A673 (cell line): ENCODE measurements around the gene KCNQ1. TPM values are rescaled to one million over a fixed set of nuclear protein-coding genes. Genes with fewer than 3 reads are reported as not detected.

Source experiments
- BruUV-seq: library from RNA; stranded (reverse); fragments of 400-500 nt; replicated peaks from 2 replicates; lab custom pipeline; 2021; lab: Mats Ljungman, UMichigan
- CTCF ChIA-PET: fragments of 300-600 bp; sonication (Branson Sonifier 250); formaldehyde crosslinking; loops from one replicate; lab custom pipeline; 2022; ENCODE audit warnings: antibody characterized with exemption; lab: Charles Lee
- POLR2A ChIA-PET: fragments of 300-600 bp; sonication (Branson Sonifier 250); formaldehyde crosslinking; loops from one replicate; lab custom pipeline; 2022; ENCODE audit warnings: antibody characterized with exemption; ENCODE audit not compliant: low non-redundant PET; lab: Charles Lee
- DNase-seq: peaks from one replicate; pipeline ENCODE4 v3.0.0-alpha.2; 2015; ENCODE audit warnings: low spot score
- H3K27ac ChIP-seq: fragments of 200-600 bp; sonication (generic); 2 replicates; pipeline ENCODE4 v1.5.1; 2016; ENCODE audit warnings: mixed run types, low read depth, mild to moderate bottlenecking, mixed read lengths, antibody characterized with exemption, low read length; ENCODE audit not compliant: poor library complexity, severe bottlenecking
- H3K27me3 ChIP-seq: fragments of 200-600 bp; sonication (generic); replicated peaks from 2 replicates; pipeline ENCODE4 v1.6.1; 2017; ENCODE audit warnings: mixed run types, low read depth, mild to moderate bottlenecking, mixed read lengths, antibody characterized with exemption, low read length; ENCODE audit not compliant: insufficient read depth, poor library complexity
- H3K36me3 ChIP-seq: fragments of 200-600 bp; sonication (generic); 2 replicates; pipeline ENCODE4 v1.6.1; 2016; ENCODE audit warnings: mixed run types, mild to moderate bottlenecking, mixed read lengths, antibody characterized with exemption, low read length; ENCODE audit not compliant: insufficient read depth, poor library complexity, severe bottlenecking
- H3K4me1 ChIP-seq: fragments of 200-600 bp; sonication (generic); 2 replicates; pipeline ENCODE4 v1.6.1; 2017; ENCODE audit warnings: mixed run types, mild to moderate bottlenecking, mixed read lengths, antibody characterized with exemption, low read length; ENCODE audit not compliant: insufficient read depth, poor library complexity, severe bottlenecking
- H3K4me3 ChIP-seq: fragments of 200-600 bp; sonication (generic); 2 replicates; pipeline ENCODE4 v1.5.1; 2016; ENCODE audit warnings: low read depth, mixed run types, mild to moderate bottlenecking, mixed read lengths, low read length; ENCODE audit not compliant: poor library complexity, severe bottlenecking
- H3K9me3 ChIP-seq: fragments of 200-600 bp; sonication (generic); 2 replicates; pipeline ENCODE4 v1.6.1; 2016; ENCODE audit warnings: mixed run types, low read depth, mild to moderate bottlenecking, mixed read lengths, antibody characterized with exemption, low read length; ENCODE audit not compliant: poor library complexity, severe bottlenecking
- CTCF ChIP-seq: fragments of 300-800, 200-600 bp; sonication (generic); conservative IDR thresholded peaks from 2 replicates; pipeline ENCODE4 v1.5.1; 2017; ENCODE audit warnings: low read depth, mild to moderate bottlenecking, antibody characterized with exemption, low read length, moderate library complexity, mixed read lengths
- EZH2 ChIP-seq: fragments of 200-600 bp; sonication (generic); IDR thresholded peaks from 2 replicates; pipeline ENCODE4 v1.6.1; 2017; ENCODE audit warnings: borderline replicate concordance, low read depth, mild to moderate bottlenecking, mixed read lengths, antibody characterized with exemption, low read length; ENCODE audit not compliant: poor library complexity, severe bottlenecking
- intact Hi-C: fragments of 100-400 bp; cut with micrococcal nuclease; formaldehyde crosslinking; loops from one replicate; pipeline ENCODE4 v1.10.0; 2022; ENCODE audit not compliant: unreplicated experiment
- total RNA-seq: library from RNA; stranded (reverse); gene quantifications from 2 replicates; pipeline ENCODE4 v1.2.3, GENCODE V29; 2021

Gene KCNQ1
- total RNA-seq, 1 experiment from 2014 or later = not detected

GRCh38 chr11:2587132-2587930, 142.5 kb downstream of the KCNQ1 start:
- DNase-seq = no peak
- POLR2A ChIA-PET = no interaction called here
- Histone ChIP-seq H3K9me3 (no peaks in the 10 kb centered on the region), H3K4me3 (no peak overlapping the region), H3K4me1 (no peaks in the 10 kb centered on the region), H3K27me3 (no peaks in the 10 kb centered on the region), H3K36me3 (no peaks in the 10 kb centered on the region), H3K27ac (no peak overlapping the region)
- intact Hi-C loops = no loop called here
- CTCF ChIA-PET = no interaction called here
- TF ChIP-seq EZH2 = no peak
- TF ChIP-seq CTCF = no peak
- no TSS peak for BruUV-seq

DNA sequence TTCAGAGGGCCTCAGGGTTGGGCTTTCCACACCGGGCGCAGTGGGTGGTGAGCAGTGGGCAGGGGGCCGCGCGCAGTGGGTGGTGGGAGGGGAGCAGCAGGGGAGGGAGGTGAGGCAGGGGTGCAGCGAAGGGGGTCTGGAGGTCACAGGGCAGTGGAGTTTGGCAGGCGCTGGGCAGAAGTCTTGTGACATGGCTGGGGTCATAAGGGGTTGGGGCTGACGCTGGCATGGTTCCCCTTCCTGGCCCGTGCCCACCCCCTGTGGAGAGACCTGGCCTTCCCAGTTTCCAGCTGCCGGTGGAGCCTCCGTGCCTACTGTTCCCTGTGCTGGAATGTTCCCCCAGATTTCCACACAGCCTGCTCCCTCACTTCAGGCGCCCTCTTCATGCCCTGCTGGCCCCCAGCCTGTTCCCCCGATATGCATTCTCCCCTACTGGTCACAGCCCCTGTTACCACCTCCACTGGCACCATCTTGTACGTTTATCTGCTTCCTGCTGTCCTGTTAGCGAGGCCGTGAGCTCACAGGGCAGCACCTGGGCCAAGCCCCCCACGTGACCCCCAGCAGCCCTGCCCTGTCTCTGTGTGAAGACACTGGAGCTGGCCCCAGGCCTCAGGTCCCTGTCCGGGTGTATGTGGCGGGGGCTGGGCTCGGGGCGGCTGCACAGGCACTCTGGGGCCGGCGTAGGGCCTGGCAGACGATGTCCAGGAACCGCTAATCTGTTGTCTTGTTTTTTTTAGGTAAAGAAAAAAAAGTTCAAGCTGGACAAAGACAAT, 143.4 kb downstream of the KCNQ1 start:
- POLR2A ChIA-PET = no interaction called here
- H3K27ac ChIP-seq = no peak overlapping the region
- no peak overlapping the region for H3K4me3 ChIP-seq
- CTCF ChIA-PET = no interaction called here
- no peak for TF ChIP-seq CTCF
- TF ChIP-seq EZH2 = no peak
- H3K36me3 ChIP-seq = no peaks in the 10 kb centered on the region
- no peak for DNase-seq
- H3K9me3 ChIP-seq = no peaks in the 10 kb centered on the region
- no peaks in the 10 kb centered on the region for H3K27me3 ChIP-seq
- H3K4me1 ChIP-seq = no peaks in the 10 kb centered on the region
- intact Hi-C loops = no loop called here
- no TSS peak for BruUV-seq

DNA sequence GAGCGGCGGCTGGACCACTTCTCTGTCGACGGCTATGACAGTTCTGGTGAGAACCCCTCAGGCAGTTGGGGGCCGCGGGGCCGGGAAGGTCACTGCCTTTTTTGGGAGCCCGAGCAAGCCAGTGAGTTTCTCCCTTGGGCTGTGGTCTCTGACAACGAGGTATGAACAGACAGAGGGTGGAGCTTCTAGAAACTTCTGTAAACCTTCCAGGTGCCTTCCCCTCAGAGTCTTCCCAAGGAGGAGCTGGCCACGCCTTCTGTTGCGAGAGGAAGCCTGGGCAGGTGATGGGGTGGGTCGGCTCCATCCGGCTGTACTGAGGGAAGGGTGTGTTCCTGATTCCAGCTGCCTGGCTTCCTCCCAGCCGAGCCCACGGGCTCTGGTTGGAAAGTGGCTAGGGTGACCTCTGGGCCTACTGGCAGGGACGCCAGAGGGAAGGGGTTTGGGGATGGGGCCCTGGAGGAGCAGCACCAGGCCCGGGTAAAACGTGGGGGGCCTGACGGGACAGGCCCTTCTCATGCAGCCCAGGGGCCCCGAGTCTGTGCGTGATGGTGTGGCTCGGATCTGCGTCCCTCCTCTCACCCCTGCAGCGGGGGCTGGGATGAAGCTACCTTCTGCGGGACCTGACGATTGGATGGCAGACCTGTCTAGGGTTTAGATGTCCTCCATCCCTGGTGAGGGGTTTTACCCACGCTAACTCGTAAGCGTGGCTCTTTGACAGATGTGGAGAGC, 144.2 kb downstream of the KCNQ1 start:
- H3K27me3 ChIP-seq = no peaks in the 10 kb centered on the region
- CTCF ChIA-PET = no interaction called here
- no peak overlapping the region for H3K4me3 ChIP-seq
- H3K36me3 ChIP-seq = no peaks in the 10 kb centered on the region
- intact Hi-C loops = no loop called here
- no peaks in the 10 kb centered on the region for H3K4me1 ChIP-seq
- H3K27ac ChIP-seq = no peak overlapping the region
- POLR2A ChIA-PET = no interaction called here
- no TSS peak for BruUV-seq
- DNase-seq = no peak
- TF ChIP-seq EZH2 = no peak
- TF ChIP-seq CTCF = no peak
- H3K9me3 ChIP-seq = no peaks in the 10 kb centered on the region
